Urinary bladder (tissue), 4 donors: ENCODE data around the gene ZNF512B. TPM values are rescaled to one million over a fixed set of nuclear protein-coding genes. Genes with fewer than 3 reads are reported as not detected.
A peak's percentile ranks its signal among the peaks of the same experiment; 100 is the strongest.
"Not testable (repeated sequence)": the region's sequence is repeated elsewhere in the genome, so short reads cannot be mapped to it uniquely, and the experiment has no call there.

Source experiments
- DNase-seq: peaks from one replicate; pipeline ENCODE4 v3.0.0-alpha.2; 2015; ENCODE audit errors: extremely low spot score
- H3K27ac ChIP-seq: one replicate; pipeline ENCODE4 v1.5.1; 2013; ENCODE audit warnings: low read depth, mild to moderate bottlenecking, moderate library complexity
- H3K36me3 ChIP-seq: one replicate; pipeline ENCODE4 v1.6.1; 2013; ENCODE audit warnings: mild to moderate bottlenecking, moderate library complexity; ENCODE audit not compliant: insufficient read depth
- H3K4me1 ChIP-seq: one replicate; pipeline ENCODE4 v1.6.1; 2013; ENCODE audit warnings: mild to moderate bottlenecking, moderate library complexity; ENCODE audit not compliant: insufficient read depth
- H3K4me3 ChIP-seq: one replicate; pipeline ENCODE4 v1.5.1; 2013; ENCODE audit warnings: low read depth, low read length
- WGBS: extraction: QIAGEN DNeasy Blood & Tissue Kit; methylation state at CpG from one replicate; pipeline ENCODE4 v1.1.7; 2013; 5-methylcytosine and 5-hydroxymethylcytosine counted together
- polyA plus RNA-seq: library from polyadenylated mRNA; stranded (reverse); fragments of 200-250 nt; gene quantifications from one replicate; pipeline ENCODE4 v1.2.3, GENCODE V29; 2013
- total RNA-seq: library from RNA; depleted of rRNA; stranded (reverse); fragments of >200 nt; gene quantifications from one replicate; pipeline ENCODE4 v1.2.3, GENCODE V29; 2014
- donor health status: healthy with polysubstance abuse.
- donor health status: healthy.

ZNF512B gene
- total and polyA plus RNA-seq, 2 donors = 8.7 to 13.8 TPM

DNA sequence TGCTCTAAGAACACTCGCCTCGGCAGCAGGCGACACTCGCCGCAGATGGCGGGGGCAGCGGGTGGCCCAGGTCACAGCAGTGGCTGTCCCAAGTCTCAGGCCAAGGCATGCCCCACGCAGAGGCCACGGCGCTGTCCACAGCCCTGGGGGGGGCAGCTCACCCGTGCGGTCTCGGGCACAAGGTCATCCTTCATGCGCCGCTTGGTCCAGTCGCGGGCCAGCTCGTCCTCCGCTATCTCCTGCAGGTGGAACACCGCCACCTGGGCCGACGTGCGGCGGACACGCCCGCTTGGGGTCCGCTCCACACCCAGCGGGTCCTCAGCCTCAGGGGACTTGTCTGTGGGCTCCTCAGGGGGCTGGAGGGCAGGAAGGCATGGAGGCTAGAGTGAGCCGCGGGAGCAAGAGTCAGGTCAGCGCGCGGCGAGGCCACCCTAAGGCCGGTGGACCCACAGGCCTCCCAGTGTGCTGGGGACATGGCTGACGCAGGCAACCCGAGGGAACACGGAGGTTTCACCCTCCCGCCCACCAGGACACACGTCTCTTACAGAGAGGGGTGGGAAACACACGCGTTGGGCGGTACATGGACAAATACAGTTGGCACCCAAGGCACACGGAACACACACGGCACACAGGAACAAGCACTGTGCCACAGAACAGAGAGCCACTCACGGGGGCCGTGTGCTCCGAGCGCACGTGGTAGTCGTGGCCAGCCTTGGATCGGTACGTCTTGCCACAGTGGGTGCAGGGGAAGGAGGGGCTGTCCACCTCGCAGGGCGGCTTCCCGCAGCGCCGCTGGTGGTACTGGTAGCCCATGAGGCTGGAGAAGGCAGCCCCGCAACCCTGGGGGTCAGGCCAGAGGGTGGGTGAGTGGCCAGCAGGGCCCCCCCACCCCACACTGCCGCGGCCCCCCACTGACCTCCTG is 7.0 kb downstream of the ZNF512B start:
- WGBS = 94% methylated on average over 61 of the region's 61 CpGs

DNA sequence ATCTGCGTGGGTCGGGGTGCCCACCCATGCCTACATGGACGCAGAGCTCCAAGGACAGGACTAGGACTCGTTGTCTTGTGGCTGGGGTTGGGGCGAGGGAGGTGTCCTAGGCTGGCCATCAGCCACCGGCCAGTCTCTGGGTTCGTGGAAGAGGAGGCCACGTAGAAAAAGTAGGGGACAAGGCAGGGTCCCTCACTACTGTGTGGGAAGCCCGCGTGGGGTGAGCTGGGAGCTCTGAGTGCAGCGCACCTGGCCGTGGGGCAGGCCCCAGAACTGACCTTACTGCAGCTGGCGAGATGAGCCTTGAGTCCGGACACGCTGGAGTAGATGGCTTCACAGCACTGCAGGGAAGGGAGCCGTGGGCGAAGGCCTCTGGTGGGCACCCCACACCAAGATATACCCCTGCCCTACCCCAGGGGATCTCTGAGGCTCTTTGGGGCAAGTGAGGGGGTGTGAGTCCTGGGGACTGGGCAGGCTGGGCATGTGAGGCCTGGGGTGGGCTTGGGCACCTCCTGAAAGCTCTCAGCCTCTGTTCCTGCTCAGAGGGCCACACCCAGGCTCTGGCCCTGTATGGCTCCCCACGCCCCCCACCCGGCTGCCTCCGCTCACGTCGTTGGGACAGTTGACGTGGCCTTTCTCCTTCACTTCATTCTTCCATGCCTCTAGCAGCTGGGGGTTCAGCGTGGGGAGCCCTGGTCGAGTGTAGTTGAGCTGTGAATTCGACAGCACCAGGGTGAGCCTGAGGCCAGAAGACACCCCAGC is 7.9 kb downstream of the ZNF512B start:
- peaks cover under 1% of the 10 kb centered on the region for H3K4me1 ChIP-seq
- no peaks in the 10 kb centered on the region for H3K36me3 ChIP-seq
- H3K4me3 ChIP-seq = no peak overlapping the region
- no peak overlapping the region for H3K27ac ChIP-seq
- DNase-seq = no peak
- 89% methylated on average over 26 of the region's 26 CpGs for WGBS

More for the DNA sequence above, 7.0 kb downstream of the ZNF512B start:
- no peak overlapping the region for H3K27ac ChIP-seq
- no peak overlapping the region for H3K4me3 ChIP-seq
- no peak for DNase-seq
- H3K36me3 ChIP-seq = no peaks in the 10 kb centered on the region
- H3K4me1 ChIP-seq = no peaks in the 10 kb centered on the region

- not testable (repeated sequence) for DNase-seq, H3K4me1 ChIP-seq, H3K4me3 ChIP-seq, H3K36me3 ChIP-seq, H3K27ac ChIP-seq
- 92% methylated on average over 15 of the region's 15 CpGs for WGBS
Observed at GRCh38 chr20:63960654-63961621, 8.8 kb downstream of the ZNF512B start.

DNA sequence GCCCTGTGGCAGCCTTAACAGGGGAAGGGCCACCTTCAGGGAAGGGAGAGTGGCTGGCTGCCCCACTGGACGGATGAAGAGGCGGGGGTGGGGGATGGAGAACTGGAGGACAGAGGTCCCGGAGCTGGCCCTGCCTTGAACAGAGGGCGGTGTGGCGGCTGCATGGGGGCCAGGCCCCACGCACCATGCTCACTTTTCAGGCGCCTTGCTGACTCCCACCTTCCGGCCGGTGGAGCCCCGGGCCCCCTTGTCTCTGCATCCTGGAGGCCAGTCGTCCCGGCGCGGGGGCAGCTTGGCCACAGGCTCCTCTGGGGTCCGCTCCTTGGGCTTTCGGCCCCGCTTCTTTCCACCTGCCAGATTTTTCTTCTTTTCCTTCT is 10.0 kb downstream of the ZNF512B start:
- Histone ChIP-seq H3K27ac (no peak overlapping the region), H3K36me3 (no peaks in the 10 kb centered on the region), H3K4me3 (no peak overlapping the region), H3K4me1 (peaks cover 1% of the 10 kb centered on the region)
- DNase-seq = no peak
- WGBS = 91% methylated on average over 17 of the region's 17 CpGs

DNA sequence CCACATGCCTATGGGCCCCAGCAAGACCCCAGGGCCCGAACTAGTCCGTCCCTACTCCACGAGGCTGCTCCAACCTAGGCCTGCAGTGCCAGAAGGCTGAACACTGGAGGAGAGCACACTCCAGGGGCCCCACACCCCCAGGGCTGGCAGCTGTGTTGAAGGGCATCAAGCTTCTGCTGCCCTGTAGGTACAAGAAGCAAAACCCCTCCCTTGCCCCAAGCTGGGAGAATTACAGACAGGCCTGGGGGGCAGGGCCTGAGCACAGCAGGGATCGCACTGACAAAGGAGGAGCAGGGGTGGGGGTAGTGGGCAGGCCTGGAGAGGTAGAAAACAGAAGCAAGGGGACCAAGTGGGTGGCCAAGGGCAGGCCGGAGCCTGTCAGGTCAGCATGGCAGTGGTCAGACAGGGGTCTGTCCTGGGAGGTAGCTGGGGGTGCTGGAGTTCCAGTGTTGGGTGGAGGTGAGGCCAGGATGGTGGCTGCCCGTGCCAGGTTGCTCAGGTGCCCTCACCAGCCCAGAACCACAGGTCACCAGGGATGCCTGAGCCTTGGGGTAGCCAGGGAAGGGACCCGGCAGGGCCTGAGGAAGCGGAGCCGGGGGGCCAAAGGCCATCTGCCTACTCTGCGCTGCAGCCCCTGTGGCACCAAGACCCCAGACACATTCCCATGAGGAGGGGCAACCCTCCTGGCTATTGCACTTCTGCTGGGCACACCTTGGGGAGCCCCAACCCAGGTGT is 10.6 kb downstream of the ZNF512B start:
- no peak for DNase-seq
- Histone ChIP-seq H3K27ac (no peak overlapping the region), H3K36me3 (no peaks in the 10 kb centered on the region), H3K4me1 (peaks cover 1% of the 10 kb centered on the region), H3K4me3 (no peak overlapping the region)
- 86% methylated on average over 10 of the region's 10 CpGs for WGBS

- no peak for DNase-seq
- Histone ChIP-seq H3K36me3 (no peaks in the 10 kb centered on the region), H3K4me3 (no peak overlapping the region), H3K4me1 (peaks cover 1% of the 10 kb centered on the region), H3K27ac (no peak overlapping the region)
- 70% methylated on average over 4 of the region's 4 CpGs for WGBS
Observed at GRCh38 chr20:63958471-63958870, 11.3 kb downstream of the ZNF512B start.

GRCh38 chr20:63957690-63958441 is 11.9 kb downstream of the ZNF512B start:
- DNase-seq = no peak
- Histone ChIP-seq H3K4me1 (peaks cover 1% of the 10 kb centered on the region), H3K4me3 (no peak overlapping the region), H3K27ac (no peak overlapping the region), H3K36me3 (no peaks in the 10 kb centered on the region)
- WGBS = 44% methylated on average over 13 of the region's 13 CpGs

DNA sequence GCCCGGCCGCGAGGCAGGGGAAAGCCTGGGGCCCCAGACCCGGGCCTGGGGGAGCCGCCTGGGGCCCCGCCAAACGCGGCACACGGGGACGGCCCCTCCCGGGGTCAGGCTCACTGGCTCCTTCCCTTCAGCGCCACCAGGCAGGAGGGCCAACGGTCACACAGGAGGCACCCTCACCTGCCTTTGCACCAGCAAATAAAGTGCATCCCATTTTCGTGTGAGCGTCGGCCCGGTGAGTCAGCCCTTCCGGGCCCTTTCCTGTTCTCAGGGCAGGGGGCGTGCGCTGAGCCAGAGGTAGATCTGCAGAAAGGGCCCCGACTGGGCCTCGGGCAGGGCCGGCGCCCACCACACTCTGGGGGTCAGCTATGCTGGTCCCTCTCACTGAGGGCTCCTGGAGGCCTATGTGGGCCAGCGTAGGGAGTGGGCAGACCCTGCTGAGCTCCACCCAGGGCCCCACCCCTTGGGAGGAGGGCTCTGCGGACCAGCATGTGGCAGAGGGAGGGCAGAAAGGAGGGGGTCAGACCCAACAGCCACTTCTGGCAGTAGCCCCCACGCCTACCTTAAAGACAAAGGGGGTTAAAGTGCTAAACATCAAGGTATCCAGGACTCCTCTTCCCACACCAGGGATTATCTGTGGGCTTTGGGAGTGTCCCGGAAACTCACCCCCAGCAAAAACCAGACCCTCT is 12.6 kb downstream of the ZNF512B start:
- peaks cover 1% of the 10 kb centered on the region for H3K4me1 ChIP-seq
- 3% methylated on average over 28 of the region's 28 CpGs for WGBS
- H3K36me3 ChIP-seq = no peaks in the 10 kb centered on the region
- peak overlapping the region; percentile 43 for H3K4me3 ChIP-seq
- no peak overlapping the region for H3K27ac ChIP-seq
- no peak for DNase-seq

DNA sequence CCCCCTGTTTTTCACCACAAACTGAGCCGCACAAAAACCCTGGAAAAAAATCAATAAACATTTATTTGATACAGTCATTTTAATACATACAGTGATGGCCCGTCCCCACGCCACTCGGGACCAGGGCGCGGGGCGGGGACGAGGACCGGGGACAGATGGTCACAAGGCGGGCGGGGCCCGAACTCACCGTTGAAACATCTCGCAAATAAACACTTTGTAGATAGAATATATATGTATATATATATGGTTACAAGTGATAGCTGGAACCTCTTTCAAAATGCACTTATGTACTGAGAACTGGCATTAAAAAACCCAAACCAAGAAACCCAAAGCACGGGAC is 13.1 kb downstream of the ZNF512B start:
- WGBS = under 1% methylated on average over 15 of the region's 15 CpGs
- H3K27ac ChIP-seq = no peak overlapping the region
- DNase-seq = no peak
- H3K4me1 ChIP-seq = peaks cover 1% of the 10 kb centered on the region
- H3K36me3 ChIP-seq = no peaks in the 10 kb centered on the region
- peak overlapping the region; percentile 43 for H3K4me3 ChIP-seq

DNA sequence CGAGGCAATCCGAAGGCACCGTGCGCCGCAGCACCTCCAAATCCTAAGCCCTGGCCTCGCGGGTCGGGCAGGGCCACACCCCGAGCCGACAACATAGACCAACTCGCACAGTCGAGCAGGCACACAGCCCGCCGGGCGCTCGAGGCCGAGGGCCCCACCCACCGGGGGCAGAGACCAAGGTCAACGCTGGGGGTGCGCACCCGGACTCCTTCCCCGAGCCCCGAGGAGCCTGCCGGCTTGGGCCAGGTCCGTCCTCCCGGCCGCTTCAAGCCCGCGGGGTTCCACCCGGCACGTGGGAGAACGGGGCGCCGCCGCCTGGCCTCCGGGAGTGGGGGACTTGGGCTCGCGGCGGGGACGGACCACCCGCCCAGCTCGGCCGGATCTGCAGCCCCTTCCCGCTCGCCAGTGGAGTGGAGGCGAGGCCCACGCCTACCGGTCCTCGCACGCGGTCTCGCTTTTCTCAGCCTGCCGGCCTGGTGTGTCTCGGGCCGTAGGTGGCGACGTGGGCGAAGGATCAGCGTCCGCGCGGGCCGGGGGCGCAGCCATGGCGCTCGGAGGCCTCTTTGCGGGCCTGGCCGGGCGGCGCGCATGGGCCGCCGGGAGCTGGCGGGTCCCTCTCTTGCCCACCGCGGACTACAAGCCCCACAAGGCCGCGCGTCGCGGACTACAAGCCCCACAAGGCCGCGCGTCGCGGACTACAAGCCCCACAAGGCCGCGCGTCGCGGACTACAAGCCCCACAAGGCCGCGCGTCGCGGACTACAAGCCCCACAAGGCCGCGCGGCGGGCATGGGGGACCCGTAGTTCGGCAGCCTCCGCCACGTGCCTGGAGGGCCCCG is 13.7 kb downstream of the ZNF512B start, which contains the start of gene UCKL1:
UCKL1 (minus strand) TSS at position 590 of the 837 bp plus-strand sequence; CDS start at position 546, 44 bp downstream.
- DNase-seq = no peak
- Histone ChIP-seq H3K27ac (peak within 1 kb of the TSS; percentile 89), H3K4me1 (peaks cover 1% of the 10 kb centered on the region), H3K4me3 (peak within 1 kb of the TSS; percentile 92), H3K36me3 (no peaks in the 10 kb centered on the region)
- under 1% methylated on average over 105 of the region's 105 CpGs for WGBS

- WGBS = under 1% methylated on average over 31 of the region's 31 CpGs
- H3K36me3 ChIP-seq = no peaks in the 10 kb centered on the region
- peak overlapping the region; percentile 92 for H3K4me3 ChIP-seq
- H3K4me1 ChIP-seq = peaks cover 1% of the 10 kb centered on the region
- peak overlapping the region; percentile 89 for H3K27ac ChIP-seq
- DNase-seq = no peak
Observed at GRCh38 chr20:63955281-63955826, 14.4 kb downstream of the ZNF512B start.
